ENCODE measurements around the gene GRID1.

DNA sequence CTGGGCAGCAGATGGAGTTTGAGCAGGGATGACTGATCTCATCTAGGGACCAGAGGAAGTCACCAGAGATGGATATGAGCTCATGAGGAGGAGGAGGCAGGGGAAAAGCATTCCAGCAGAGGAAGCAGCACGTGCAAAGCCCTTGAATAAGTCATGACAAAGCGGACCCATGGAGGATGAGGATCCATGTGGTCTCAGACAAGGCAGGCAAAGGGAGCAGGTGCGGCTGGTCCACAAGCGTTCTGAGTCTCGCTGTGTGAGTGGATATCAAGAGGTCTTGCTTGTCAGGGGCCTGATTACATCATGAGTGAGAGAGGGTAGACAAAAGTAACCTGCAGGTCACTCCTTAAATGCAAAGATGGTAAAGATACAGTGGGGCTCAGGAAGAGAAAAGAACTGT lies 307.6 kb downstream of the GRID1 start:
- TF ChIP-seq GATA2 (IDR thresholded peaks at IDR 0.05; ENCODE audit: low read depth, low read length) (no peak), GATA3 (IDR thresholded peaks at IDR 0.05; ENCODE audit: low read depth, low read length) (no peak)

Data from SH-SY5Y (cell line).